MCF 10A (cell line): ENCODE measurements around the gene MAP2K4. TPM values are rescaled to one million over a fixed set of nuclear protein-coding genes. Genes with fewer than 3 reads are reported as not detected.

Experiments
- BruUV-seq: library from RNA; stranded (reverse); fragments of 400-500 nt; replicated peaks from 2 replicates; lab custom pipeline; 2021; lab: Mats Ljungman, UMichigan
- CTCF ChIA-PET: fragments of 300-600 bp; sonication (Branson Sonifier 250); formaldehyde crosslinking; extraction: SDS; loops from one replicate; lab custom pipeline; 2021; ENCODE audit warnings: antibody characterized with exemption, inconsistent platforms; lab: Yijun Ruan, JAX
- POLR2A ChIA-PET: fragments of 300-600, 350-650 bp; sonication (Branson Sonifier 250); formaldehyde crosslinking; extraction: SDS; loops from one replicate; lab custom pipeline; 2020; ENCODE audit warnings: antibody characterized with exemption, inconsistent platforms; lab: Yijun Ruan, JAX
- DNase-seq: peaks from one replicate; pipeline ENCODE4 v3.0.0-alpha.2; 2018; ENCODE audit not compliant: unreplicated experiment
- H3K27ac Mint-ChIP-seq: one replicate; pipeline ENCODE4 v1.8.0; 2022; ENCODE audit warnings: mild to moderate bottlenecking, low read depth, mixed read lengths; ENCODE audit not compliant: unreplicated experiment
- H3K27me3 Mint-ChIP-seq: one replicate; pipeline ENCODE4 v1.8.0; 2022; ENCODE audit warnings: mixed read lengths; ENCODE audit not compliant: insufficient read depth, unreplicated experiment
- H3K36me3 Mint-ChIP-seq: one replicate; pipeline ENCODE4 v1.8.0; 2022; ENCODE audit warnings: mild to moderate bottlenecking, moderate library complexity, mixed read lengths; ENCODE audit not compliant: insufficient read depth, unreplicated experiment
- H3K4me1 Mint-ChIP-seq: one replicate; pipeline ENCODE4 v1.8.0; 2022; ENCODE audit warnings: mixed read lengths; ENCODE audit not compliant: insufficient read depth, unreplicated experiment
- H3K4me3 Mint-ChIP-seq: one replicate; pipeline ENCODE4 v1.8.0; 2022; ENCODE audit warnings: mild to moderate bottlenecking, moderate library complexity, mixed read lengths; ENCODE audit not compliant: unreplicated experiment
- H3K9me3 Mint-ChIP-seq: one replicate; pipeline ENCODE4 v1.8.0; 2022; ENCODE audit warnings: mixed read lengths; ENCODE audit not compliant: unreplicated experiment
- intact Hi-C: fragments of 100-400 bp; cut with micrococcal nuclease; formaldehyde crosslinking; loops from 2 replicates; pipeline ENCODE4 v1.14.1; 2022
- total RNA-seq: library from RNA; stranded (reverse); gene quantifications from 2 replicates; pipeline ENCODE4 v1.2.3, GENCODE V29; 2022
- TF ChIP-seq, protein P1 (sequence below): fragments of 200-600 bp; IDR thresholded peaks from one replicate; pipeline ENCODE4 v1.8.0; 2022; ENCODE audit warnings: antibody characterized with exemption, mild to moderate bottlenecking; ENCODE audit not compliant: unreplicated experiment

Gene MAP2K4
- total RNA-seq, 1 experiment from 2014 or later: 29.2 TPM

DNA sequence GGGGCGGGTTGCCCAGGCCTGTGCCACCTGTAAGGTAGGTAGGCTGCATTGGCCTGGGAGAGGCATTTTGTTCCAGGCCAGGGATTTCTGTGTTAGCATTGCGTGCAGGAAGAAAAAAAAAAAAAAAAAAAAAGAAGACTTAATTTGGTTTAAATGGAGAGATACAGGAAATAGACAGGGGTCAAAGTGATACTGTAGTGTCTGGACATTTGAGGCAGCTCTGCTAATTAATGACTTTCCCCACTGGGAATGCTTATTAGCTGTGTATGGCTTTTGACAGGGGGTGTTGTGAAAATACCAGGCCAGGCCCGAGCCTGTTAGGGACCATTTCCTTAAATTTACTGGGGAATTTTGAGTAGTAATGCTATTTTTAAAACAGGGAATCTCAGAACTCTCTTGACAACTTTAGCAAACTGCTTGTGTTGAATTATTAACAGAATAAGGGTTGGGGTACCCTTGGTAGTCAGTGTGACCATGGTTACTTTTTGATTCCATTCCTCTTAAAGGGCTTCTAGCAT lies 1.0 kb downstream of the MAP2K4 start:
- DNase-seq: no peak
- H3K9me3 Mint-ChIP-seq: no peaks in the 10 kb centered on the region
- ChIA-PET CTCF (interaction anchor here (0.6 to 1.5 kb wide), 6 partner anchors 10 to 98 kb away, joined by 3 to 6 read pairs (median 4); partner anchors contain the start of gene ZNF18), POLR2A (interaction anchor here (0.6 to 7.9 kb wide), 10 partner anchors 8 to 1318 kb away, joined by 3 to 184 read pairs (median 4); partner anchors contain the start of gene ZNF18)
- intact Hi-C loops: loop anchor here (5.0 kb wide), 1 partner anchor 96 kb away; no protein-coding TSS in a partner anchor
- H3K27me3 Mint-ChIP-seq: no peaks in the 10 kb centered on the region
- peaks cover 7% of the 10 kb centered on the region for H3K36me3 Mint-ChIP-seq
- TF ChIP-seq, protein P1, sequence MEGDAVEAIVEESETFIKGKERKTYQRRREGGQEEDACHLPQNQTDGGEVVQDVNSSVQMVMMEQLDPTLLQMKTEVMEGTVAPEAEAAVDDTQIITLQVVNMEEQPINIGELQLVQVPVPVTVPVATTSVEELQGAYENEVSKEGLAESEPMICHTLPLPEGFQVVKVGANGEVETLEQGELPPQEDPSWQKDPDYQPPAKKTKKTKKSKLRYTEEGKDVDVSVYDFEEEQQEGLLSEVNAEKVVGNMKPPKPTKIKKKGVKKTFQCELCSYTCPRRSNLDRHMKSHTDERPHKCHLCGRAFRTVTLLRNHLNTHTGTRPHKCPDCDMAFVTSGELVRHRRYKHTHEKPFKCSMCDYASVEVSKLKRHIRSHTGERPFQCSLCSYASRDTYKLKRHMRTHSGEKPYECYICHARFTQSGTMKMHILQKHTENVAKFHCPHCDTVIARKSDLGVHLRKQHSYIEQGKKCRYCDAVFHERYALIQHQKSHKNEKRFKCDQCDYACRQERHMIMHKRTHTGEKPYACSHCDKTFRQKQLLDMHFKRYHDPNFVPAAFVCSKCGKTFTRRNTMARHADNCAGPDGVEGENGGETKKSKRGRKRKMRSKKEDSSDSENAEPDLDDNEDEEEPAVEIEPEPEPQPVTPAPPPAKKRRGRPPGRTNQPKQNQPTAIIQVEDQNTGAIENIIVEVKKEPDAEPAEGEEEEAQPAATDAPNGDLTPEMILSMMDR: no peak
- peak overlapping the region; percentile 73 for H3K4me3 Mint-ChIP-seq
- no TSS peak for BruUV-seq
- peaks cover 33% of the 10 kb centered on the region for H3K4me1 Mint-ChIP-seq
- H3K27ac Mint-ChIP-seq: peak overlapping the region; percentile 66

DNA sequence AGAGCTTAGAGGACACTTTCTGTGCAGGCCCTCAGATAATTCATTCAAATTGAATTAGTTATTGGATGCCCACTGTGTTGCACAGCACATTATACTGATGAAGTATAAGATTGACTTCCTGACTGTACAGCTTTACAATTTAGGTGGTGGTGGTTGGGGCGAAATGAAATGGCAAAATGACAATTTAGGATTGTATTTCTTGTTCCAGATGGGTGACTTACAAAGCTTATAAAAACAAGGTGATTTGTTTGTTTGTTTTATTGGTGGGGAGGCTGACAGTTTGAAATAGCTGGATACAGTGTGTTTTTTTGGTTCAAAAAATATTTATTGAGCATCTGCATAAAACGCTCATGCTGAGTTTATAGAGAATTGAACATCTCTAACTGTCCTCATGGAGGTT lies 1.6 kb downstream of the MAP2K4 start:
- H3K4me3 Mint-ChIP-seq: peak overlapping the region; percentile 73
- peak overlapping the region; percentile 66 for H3K27ac Mint-ChIP-seq
- TF ChIP-seq, protein P1: no peak
- H3K9me3 Mint-ChIP-seq: no peaks in the 10 kb centered on the region
- no peaks in the 10 kb centered on the region for H3K27me3 Mint-ChIP-seq
- intact Hi-C loops: loop anchor here (5.0 kb wide), 1 partner anchor 95 kb away; no protein-coding TSS in a partner anchor
- no peak for DNase-seq
- H3K4me1 Mint-ChIP-seq: peaks cover 33% of the 10 kb centered on the region
- peaks cover 7% of the 10 kb centered on the region for H3K36me3 Mint-ChIP-seq
- no TSS peak for BruUV-seq
- POLR2A ChIA-PET: interaction anchor here (0.6 to 7.9 kb wide), 10 partner anchors 8 to 1319 kb away, joined by 3 to 184 read pairs (median 3); partner anchors contain the start of gene ZNF18
- CTCF ChIA-PET: interaction anchor here (0.7 to 1.5 kb wide), 6 partner anchors 9 to 1328 kb away, joined by 3 to 6 read pairs (median 4); partner anchors contain the start of gene ZNF18

DNA sequence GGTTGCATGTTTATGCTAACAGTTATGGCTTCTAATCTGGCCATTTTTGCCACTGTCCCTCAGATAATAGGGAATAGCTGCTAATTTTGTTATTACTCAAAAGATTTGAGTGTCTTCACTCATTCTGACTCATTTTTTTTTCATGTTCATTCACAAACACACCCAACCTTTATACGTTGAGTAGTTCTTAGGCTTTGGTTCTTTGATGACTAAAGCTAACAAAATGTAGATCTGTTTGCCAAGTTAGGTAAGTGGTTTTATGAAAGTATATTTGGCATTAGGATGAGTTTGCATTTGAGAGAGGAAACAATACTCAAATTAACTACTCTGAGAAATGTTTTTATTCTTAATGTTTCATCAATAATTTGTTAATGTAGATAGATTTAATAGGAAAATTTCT lies 3.6 kb downstream of the MAP2K4 start:
- H3K4me1 Mint-ChIP-seq: peaks cover 40% of the 10 kb centered on the region
- BruUV-seq: no TSS peak

More for the DNA sequence above, 3.6 kb downstream of the MAP2K4 start:
- no peaks in the 10 kb centered on the region for H3K9me3 Mint-ChIP-seq
- H3K36me3 Mint-ChIP-seq: peaks cover 7% of the 10 kb centered on the region
- TF ChIP-seq, protein P1: no peak
- CTCF ChIA-PET: interaction anchor here (0.6 to 0.7 kb wide), 2 partner anchors 73 to 291 kb away, joined by 3 read pairs; no protein-coding TSS in a partner anchor
- peak; percentile 81 for DNase-seq
- POLR2A ChIA-PET: interaction anchor here (0.8 to 7.9 kb wide), 3 partner anchors 14 to 89 kb away, joined by 3 to 184 read pairs (median 115); partner anchors contain the start of gene ZNF18
- intact Hi-C loops: loop anchor here (5.0 kb wide), 1 partner anchor 93 kb away; no protein-coding TSS in a partner anchor
- peak overlapping the region; percentile 59 for H3K27ac Mint-ChIP-seq
- H3K4me3 Mint-ChIP-seq: peak overlapping the region; percentile 28
- no peaks in the 10 kb centered on the region for H3K27me3 Mint-ChIP-seq
